Panc1 (cell line): Measurements from ENCODE around the gene YPEL1. TPM values are rescaled to one million over a fixed set of nuclear protein-coding genes. Genes with fewer than 3 reads are reported as not detected.

ENCODE experiments used
- ATAC-seq: fragments of 200-7000 bp; cut with Tn5 transposase; 2 replicates; pipeline ENCODE4 v1.9.1; 2020; ENCODE audit warnings: mild to moderate bottlenecking, moderate library complexity
- BruUV-seq: library from RNA; stranded (reverse); fragments of 400-500 nt; replicated peaks from 2 replicates; lab custom pipeline; 2021; lab: Mats Ljungman, UMichigan
- CTCF ChIA-PET: fragments of 300-600 bp; sonication (Branson Sonifier 250); formaldehyde crosslinking; loops from one replicate; lab custom pipeline; 2022; ENCODE audit warnings: antibody characterized with exemption; lab: Charles Lee
- POLR2A ChIA-PET: fragments of 300-600 bp; sonication (Branson Sonifier 250); formaldehyde crosslinking; loops from one replicate; lab custom pipeline; 2022; ENCODE audit warnings: antibody characterized with exemption; lab: Charles Lee
- DNase-seq: peaks from one replicate; pipeline ENCODE4 v3.0.0-alpha.2; 2010; ENCODE audit warnings: low read depth, low spot score
- H3K27ac ChIP-seq: 2 replicates; pipeline ENCODE4 v1.5.1; 2011; ENCODE audit warnings: mild to moderate bottlenecking, low read length, inconsistent platforms
- H3K27me3 ChIP-seq: fragments of 200-500 bp; sonication (Bioruptor generic); 2 replicates; pipeline ENCODE4 v1.6.0; 2014; ENCODE audit warnings: low read length, inconsistent platforms; ENCODE audit not compliant: control insufficient read depth, insufficient read depth
- H3K36me3 ChIP-seq: fragments of 200-500 bp; sonication (Bioruptor generic); 2 replicates; pipeline ENCODE4 v1.5.1; 2014; ENCODE audit warnings: inconsistent platforms, mild to moderate bottlenecking, low read length, moderate library complexity; ENCODE audit not compliant: control insufficient read depth, insufficient read depth
- H3K4me1 ChIP-seq: 2 replicates; pipeline ENCODE4 v1.5.1; 2011; ENCODE audit warnings: inconsistent platforms, mild to moderate bottlenecking, low read length, moderate library complexity; ENCODE audit not compliant: control insufficient read depth, insufficient read depth
- H3K4me3 ChIP-seq, 2 experiments: 2 replicates each; pipeline ENCODE4 v1.5.1; 2011 to 2012; ENCODE audit warnings: low read depth in 2 of 2, low read length in 2 of 2, mild to moderate bottlenecking in 2 of 2, inconsistent platforms in 1 of 2, moderate library complexity in 1 of 2
- H3K9me3 ChIP-seq: fragments of 200-500 bp; sonication (Bioruptor generic); 2 replicates; pipeline ENCODE4 v1.5.1; 2014; ENCODE audit warnings: low read depth, mild to moderate bottlenecking, inconsistent platforms, low read length, moderate library complexity; ENCODE audit not compliant: control insufficient read depth, insufficient read depth
- CTCF ChIP-seq: fragments of 450-650 bp; IDR thresholded peaks from 2 replicates; pipeline ENCODE4 v1.5.1; 2017; ENCODE audit warnings: mild to moderate bottlenecking
- POLR2AphosphoS5 ChIP-seq: IDR thresholded peaks from 2 replicates; pipeline ENCODE4 v1.6.1; 2012; ENCODE audit warnings: mild to moderate bottlenecking, low read depth, low read length, moderate library complexity
- REST ChIP-seq, 2 experiments: IDR thresholded peaks; 2 replicates each; pipeline ENCODE4 v1.6.1; 2011 to 2012; ENCODE audit warnings: low read depth in 2 of 2, control low read depth in 1 of 2, low read length in 1 of 2, mild to moderate bottlenecking in 1 of 2, moderate library complexity in 1 of 2; ENCODE audit not compliant: insufficient read depth in 1 of 2
- SIN3A ChIP-seq: IDR thresholded peaks from 2 replicates; pipeline ENCODE4 v1.6.1; 2012; ENCODE audit warnings: low read depth, mild to moderate bottlenecking, low read length, moderate library complexity, borderline replicate concordance; ENCODE audit not compliant: insufficient read depth
- TCF7L2 ChIP-seq: IDR thresholded peaks from 2 replicates; pipeline ENCODE4 v1.6.1; 2011; ENCODE audit warnings: mild to moderate bottlenecking, low read depth, low read length, inconsistent platforms
- in situ Hi-C: cut with HindIII; loops from 2 replicates; pipeline ENCODE4 v1.10.0; 2016; ENCODE audit warnings: low sequenced_read_pairs, low pct_unique_long_range_greater_than_20kb
- intact Hi-C: fragments of 100-400 bp; cut with micrococcal nuclease; formaldehyde crosslinking; loops from one replicate; pipeline ENCODE4 v1.10.0; 2022; ENCODE audit not compliant: unreplicated experiment
- total RNA-seq: library from RNA; stranded (reverse); gene quantifications from one replicate; pipeline ENCODE4 v1.2.1, GENCODE V29; 2021; ENCODE audit not compliant: unreplicated experiment

Gene YPEL1
- total RNA-seq, 1 experiment from 2014 or later: 4.0 TPM

- H3K36me3 ChIP-seq: no peaks in the 10 kb centered on the region
- H3K27me3 ChIP-seq: no peaks in the 10 kb centered on the region
- no peaks in the 10 kb centered on the region for H3K4me1 ChIP-seq
- BruUV-seq: no TSS peak
- no peak overlapping the region for H3K4me3 ChIP-seq
- intact Hi-C loops: no loop called here
- no peak for TF ChIP-seq TCF7L2
- TF ChIP-seq REST (IDR thresholded peaks at IDR 0.05; ENCODE audit: insufficient read depth in 1 of 2, low read depth in 2 of 2, low read length in 1 of 2): no peak
- no peak; the same call in 1 of the 2 replicates for TF ChIP-seq POLR2AphosphoS5
- no peak for TF ChIP-seq CTCF
- TF ChIP-seq SIN3A: no peak
- no peak overlapping the region for H3K27ac ChIP-seq
- in situ Hi-C loops: no loop called here
- no peak for ATAC-seq
- POLR2A ChIA-PET: interaction anchor here (0.6 kb wide), 1 partner anchor 167 kb away, joined by 3 read pairs; no protein-coding TSS in a partner anchor
- CTCF ChIA-PET: no interaction called here
- no peaks in the 10 kb centered on the region for H3K9me3 ChIP-seq
- DNase-seq: no peak
Observed at GRCh38 chr22:21694795-21695429, 40.7 kb downstream of the YPEL1 start.

GRCh38 chr22:21694394-21694793 is 41.2 kb downstream of the YPEL1 start:
- DNase-seq (no peak), ATAC-seq (no peak)
- CTCF ChIA-PET: no interaction called here
- in situ Hi-C loops (no loop called here), intact Hi-C loops (no loop called here)
- H3K27me3 ChIP-seq: no peaks in the 10 kb centered on the region
- no peaks in the 10 kb centered on the region for H3K9me3 ChIP-seq
- BruUV-seq: no TSS peak
- no peak overlapping the region for H3K27ac ChIP-seq
- POLR2A ChIA-PET: interaction anchor here (0.6 kb wide), 1 partner anchor 168 kb away, joined by 3 read pairs; no protein-coding TSS in a partner anchor
- H3K4me1 ChIP-seq: no peaks in the 10 kb centered on the region
- H3K4me3 ChIP-seq: no peak overlapping the region
- TF ChIP-seq TCF7L2: no peak
- no peak for TF ChIP-seq REST (IDR thresholded peaks at IDR 0.05; ENCODE audit: insufficient read depth in 1 of 2, low read depth in 2 of 2, low read length in 1 of 2)
- TF ChIP-seq POLR2AphosphoS5: no peak
- TF ChIP-seq CTCF: no peak
- no peak for TF ChIP-seq SIN3A
- no peaks in the 10 kb centered on the region for H3K36me3 ChIP-seq
